Chondrocyte (in vitro differentiated cells): Measurements from ENCODE around the gene CAPN2. TPM values are rescaled to one million over a fixed set of nuclear protein-coding genes. Genes with fewer than 3 reads are reported as not detected.

Experiments used
- DNase-seq: peaks from one replicate; pipeline ENCODE4 v3.0.0; 2021; ENCODE audit warnings: mixed read lengths, low spot score
- H3K27ac Mint-ChIP-seq: one replicate; pipeline ENCODE4 v1.8.0; 2021; ENCODE audit warnings: mild to moderate bottlenecking, moderate library complexity, mixed read lengths; ENCODE audit not compliant: unreplicated experiment
- H3K27me3 Mint-ChIP-seq: 2 replicates; pipeline ENCODE4 v1.8.0; 2021; ENCODE audit warnings: low read depth, mixed read lengths
- H3K36me3 Mint-ChIP-seq: 2 replicates; pipeline ENCODE4 v1.8.0; 2021; ENCODE audit warnings: low read depth, mixed read lengths
- H3K4me1 Mint-ChIP-seq: 2 replicates; pipeline ENCODE4 v1.8.0; 2021; ENCODE audit warnings: low read depth, mild to moderate bottlenecking, mixed read lengths
- H3K4me3 Mint-ChIP-seq: one replicate; pipeline ENCODE4 v1.8.0; 2021; ENCODE audit warnings: mild to moderate bottlenecking, moderate library complexity, mixed read lengths; ENCODE audit not compliant: unreplicated experiment
- H3K9me3 Mint-ChIP-seq: 2 replicates; pipeline ENCODE4 v1.8.0; 2021; ENCODE audit warnings: low read depth, mixed read lengths
- total RNA-seq: library from RNA; stranded (reverse); gene quantifications from 3 replicates; pipeline ENCODE4 v1.2.1, GENCODE V29; 2021
- TF ChIP-seq, protein P1 (sequence below): fragments of 200-600 bp; sonication (generic); IDR thresholded peaks from 2 replicates; pipeline ENCODE4 v1.5.0; 2021; ENCODE audit warnings: antibody characterized with exemption, mild to moderate bottlenecking, moderate library complexity

CAPN2 gene
- total RNA-seq, 1 donor from 2014 or later: 241 TPM

DNA sequence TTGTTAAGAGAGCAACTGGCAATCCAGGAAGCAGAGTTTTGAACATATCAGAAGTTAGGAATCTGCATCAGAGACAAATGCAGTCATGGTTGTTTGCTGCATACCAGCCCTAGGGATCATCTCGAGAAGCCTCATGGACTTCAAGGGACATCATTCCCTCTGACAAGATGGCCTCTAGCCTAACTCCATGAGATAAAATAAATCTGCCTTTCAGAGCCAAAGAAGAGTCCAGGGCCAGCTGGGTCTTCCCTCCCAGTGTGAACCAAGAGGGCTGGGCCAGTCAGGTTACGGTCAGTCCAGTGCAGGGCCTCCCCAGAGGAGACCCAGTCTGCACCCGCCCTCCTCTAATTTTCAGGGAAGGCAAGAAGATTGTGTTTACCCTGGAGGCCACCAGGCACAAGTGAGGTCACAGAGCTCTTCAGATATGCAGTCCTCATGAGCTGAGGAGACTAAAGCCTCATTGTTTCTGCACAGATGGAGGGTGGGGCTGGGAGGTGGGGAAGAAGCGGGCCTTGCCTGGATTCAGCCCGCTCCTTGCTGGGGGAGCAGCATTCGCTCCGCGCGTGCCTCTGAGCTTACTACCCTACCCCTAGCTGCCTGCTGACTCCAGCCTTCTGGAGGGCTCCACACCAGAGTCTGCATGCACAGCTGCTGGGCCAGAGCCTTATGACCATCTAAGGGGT lies 52.8 kb downstream of the CAPN2 start:
- H3K36me3 Mint-ChIP-seq: peaks cover 39% of the 10 kb centered on the region
- DNase-seq: no peak
- TF ChIP-seq, protein P1, sequence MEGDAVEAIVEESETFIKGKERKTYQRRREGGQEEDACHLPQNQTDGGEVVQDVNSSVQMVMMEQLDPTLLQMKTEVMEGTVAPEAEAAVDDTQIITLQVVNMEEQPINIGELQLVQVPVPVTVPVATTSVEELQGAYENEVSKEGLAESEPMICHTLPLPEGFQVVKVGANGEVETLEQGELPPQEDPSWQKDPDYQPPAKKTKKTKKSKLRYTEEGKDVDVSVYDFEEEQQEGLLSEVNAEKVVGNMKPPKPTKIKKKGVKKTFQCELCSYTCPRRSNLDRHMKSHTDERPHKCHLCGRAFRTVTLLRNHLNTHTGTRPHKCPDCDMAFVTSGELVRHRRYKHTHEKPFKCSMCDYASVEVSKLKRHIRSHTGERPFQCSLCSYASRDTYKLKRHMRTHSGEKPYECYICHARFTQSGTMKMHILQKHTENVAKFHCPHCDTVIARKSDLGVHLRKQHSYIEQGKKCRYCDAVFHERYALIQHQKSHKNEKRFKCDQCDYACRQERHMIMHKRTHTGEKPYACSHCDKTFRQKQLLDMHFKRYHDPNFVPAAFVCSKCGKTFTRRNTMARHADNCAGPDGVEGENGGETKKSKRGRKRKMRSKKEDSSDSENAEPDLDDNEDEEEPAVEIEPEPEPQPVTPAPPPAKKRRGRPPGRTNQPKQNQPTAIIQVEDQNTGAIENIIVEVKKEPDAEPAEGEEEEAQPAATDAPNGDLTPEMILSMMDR: no peak
- H3K4me1 Mint-ChIP-seq: peaks cover 11% of the 10 kb centered on the region
- no peak overlapping the region for H3K27ac Mint-ChIP-seq
- no peak overlapping the region for H3K4me3 Mint-ChIP-seq
- H3K27me3 Mint-ChIP-seq: no peaks in the 10 kb centered on the region
- no peaks in the 10 kb centered on the region for H3K9me3 Mint-ChIP-seq

DNA sequence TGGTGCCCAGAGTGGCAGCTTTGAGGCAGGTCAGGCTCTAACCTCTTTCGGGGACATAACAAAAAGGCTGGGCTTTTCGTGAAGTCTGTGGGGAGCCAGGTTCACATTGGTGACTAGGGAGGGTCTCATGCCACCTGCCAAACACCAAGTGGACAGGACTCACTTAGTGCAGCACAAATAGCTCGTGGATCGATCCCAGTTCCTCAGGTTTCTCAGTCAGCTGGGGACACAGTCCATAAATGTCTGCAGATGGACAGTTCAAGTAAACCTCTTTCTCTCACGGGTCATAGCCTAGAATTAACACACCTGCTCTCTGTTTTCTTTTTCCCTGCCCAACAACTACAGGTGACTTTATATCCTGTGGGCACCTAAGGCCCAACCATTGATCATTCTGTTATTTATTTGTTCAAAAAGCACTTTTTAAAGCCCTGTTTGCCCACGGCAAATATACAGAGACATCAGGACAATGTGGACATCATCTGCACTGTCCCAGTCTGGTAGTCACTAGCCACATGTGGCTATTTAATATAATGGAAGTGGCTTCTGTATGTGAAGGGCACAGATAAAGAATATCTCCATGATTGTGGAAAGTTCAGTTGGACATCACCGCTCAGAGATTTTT lies 53.5 kb downstream of the CAPN2 start:
- H3K9me3 Mint-ChIP-seq: no peaks in the 10 kb centered on the region
- no peaks in the 10 kb centered on the region for H3K27me3 Mint-ChIP-seq
- H3K27ac Mint-ChIP-seq: no peak overlapping the region
- peaks cover 41% of the 10 kb centered on the region for H3K36me3 Mint-ChIP-seq
- TF ChIP-seq, protein P1: no peak
- DNase-seq: no peak
- H3K4me3 Mint-ChIP-seq: no peak overlapping the region
- H3K4me1 Mint-ChIP-seq: peaks cover 10% of the 10 kb centered on the region

DNA sequence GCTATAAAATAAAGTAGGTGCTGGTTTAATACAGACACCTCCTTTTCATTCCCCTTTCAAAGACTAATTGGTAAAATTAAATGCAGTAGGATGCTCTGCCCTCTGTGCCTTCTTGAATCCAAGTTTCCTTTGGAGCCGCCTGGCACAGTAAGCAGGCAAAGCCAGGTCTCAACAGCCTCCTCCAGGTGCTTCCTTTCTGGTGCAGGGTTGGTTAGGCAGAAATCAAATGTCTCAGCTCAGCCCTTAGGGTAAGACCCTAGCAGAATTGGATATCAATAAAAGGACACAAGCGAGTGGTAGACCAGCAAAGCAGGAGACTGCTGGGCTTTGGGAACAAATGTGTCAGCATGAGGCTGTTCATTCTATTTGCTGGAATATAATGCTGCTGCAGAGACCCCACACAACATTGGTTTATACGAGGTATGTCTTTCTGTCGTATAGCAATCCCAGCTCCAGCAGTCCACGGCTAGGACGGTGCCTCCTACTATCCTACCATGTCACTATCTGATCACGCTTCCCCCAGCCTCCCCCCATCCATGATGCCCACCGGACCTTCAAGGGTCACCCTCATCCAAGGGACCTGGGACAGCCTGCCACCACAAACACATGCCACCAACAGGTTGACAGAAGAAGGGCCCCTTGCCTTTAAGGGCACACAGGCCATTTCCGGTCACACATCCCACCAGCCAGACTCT lies 58.4 kb downstream of the CAPN2 start:
- Mint-ChIP-seq H3K9me3 (no peaks in the 10 kb centered on the region), H3K27ac (peak overlapping the region; percentile 86), H3K4me1 (peaks cover 32% of the 10 kb centered on the region), H3K36me3 (peaks cover 35% of the 10 kb centered on the region), H3K4me3 (no peak overlapping the region), H3K27me3 (no peaks in the 10 kb centered on the region)
- TF ChIP-seq, protein P1: no peak
- no peak for DNase-seq

- Mint-ChIP-seq H3K27ac (peak overlapping the region; percentile 86), H3K9me3 (no peaks in the 10 kb centered on the region), H3K4me3 (no peak overlapping the region), H3K4me1 (peaks cover 39% of the 10 kb centered on the region), H3K36me3 (peaks cover 34% of the 10 kb centered on the region), H3K27me3 (no peaks in the 10 kb centered on the region)
- TF ChIP-seq, protein P1: no peak
- no peak for DNase-seq
These were observed 59.1 kb downstream of the CAPN2 start for GRCh38 chr1:223771469-223771813.

DNA sequence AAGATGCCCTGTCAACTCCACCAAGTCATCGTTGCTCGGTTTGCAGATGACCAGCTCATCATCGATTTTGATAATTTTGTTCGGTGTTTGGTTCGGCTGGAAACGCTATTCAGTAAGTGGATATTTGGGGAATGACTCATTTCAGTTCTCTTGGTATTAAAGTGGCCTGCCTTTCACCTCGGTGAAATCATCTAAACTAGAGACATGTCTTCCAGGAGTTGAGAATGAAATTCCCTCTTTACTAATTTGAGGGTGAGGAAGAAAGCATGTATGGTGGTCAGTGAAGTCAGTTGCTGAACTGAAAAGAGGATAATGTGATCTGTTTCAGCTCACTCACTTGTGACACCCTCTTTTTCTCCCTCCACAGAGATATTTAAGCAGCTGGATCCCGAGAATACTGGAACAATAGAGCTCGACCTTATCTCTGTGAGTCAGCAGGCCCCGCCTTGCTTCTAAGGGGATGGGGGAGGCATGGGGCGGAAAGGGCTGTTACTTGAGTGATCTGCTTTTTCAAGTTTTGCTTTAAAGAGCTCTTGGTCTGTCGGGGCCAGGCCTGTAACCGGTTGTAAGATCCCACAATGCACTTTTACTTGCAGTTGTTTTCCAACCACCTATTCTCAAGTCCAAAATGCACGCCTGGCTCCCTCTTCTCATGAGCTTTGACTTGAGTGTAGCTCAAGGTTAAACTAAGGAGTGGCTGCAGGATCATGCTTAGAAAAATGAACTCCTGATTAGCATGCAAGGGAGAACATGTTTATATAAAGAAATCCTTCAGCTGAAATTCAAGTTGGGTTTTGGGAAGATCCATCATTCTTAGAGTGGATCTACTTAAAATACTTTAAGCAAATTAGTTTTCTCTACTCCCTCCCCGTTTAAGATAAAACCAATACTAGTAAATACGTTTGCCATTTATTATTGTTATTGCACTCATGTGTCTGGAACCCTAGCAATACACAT lies 59.8 kb downstream of the CAPN2 start:
- Mint-ChIP-seq H3K36me3 (peaks cover 36% of the 10 kb centered on the region), H3K4me3 (no peak overlapping the region), H3K9me3 (no peaks in the 10 kb centered on the region), H3K27ac (peak overlapping the region; percentile 86), H3K27me3 (no peaks in the 10 kb centered on the region), H3K4me1 (peaks cover 41% of the 10 kb centered on the region)
- no peak for DNase-seq
- TF ChIP-seq, protein P1: no peak
